DOHH2 (cell line): Measurements from ENCODE around the gene CD52.
A peak's percentile ranks its signal among the peaks of the same experiment; 100 is the strongest.
"Not testable (repeated sequence)": the region's sequence is repeated elsewhere in the genome, so short reads cannot be mapped to it uniquely, and the experiment has no call there.

Experiments
- H3F3A ChIP-seq: fragments of 200-600 bp; sonication (generic), shearing (Covaris generic); 2 replicates; pipeline ENCODE4 v1.6.0; 2016; ENCODE audit warnings: antibody characterized with exemption, mild to moderate bottlenecking; ENCODE audit not compliant: control insufficient read depth, insufficient read depth
- H3K27ac ChIP-seq: fragments of 200-600 bp; sonication (generic); 2 replicates; pipeline ENCODE4 v1.5.1; 2014; ENCODE audit warnings: low read depth, mild to moderate bottlenecking, low read length, moderate library complexity
- H3K27me3 ChIP-seq: fragments of 200-600 bp; sonication (generic); 2 replicates; pipeline ENCODE4 v1.6.1; 2014; ENCODE audit warnings: mild to moderate bottlenecking, low read length, mixed read lengths; ENCODE audit not compliant: control insufficient read depth
- H3K36me3 ChIP-seq: fragments of 200-600 bp; sonication (generic); 2 replicates; pipeline ENCODE4 v1.6.1; 2014; ENCODE audit warnings: mild to moderate bottlenecking, low read length, moderate library complexity, mixed read lengths; ENCODE audit not compliant: control insufficient read depth
- H3K4me1 ChIP-seq: fragments of 200-600 bp; sonication (generic); 2 replicates; pipeline ENCODE4 v1.6.1; 2014; ENCODE audit warnings: mild to moderate bottlenecking, low read length, mixed read lengths; ENCODE audit not compliant: control insufficient read depth
- H3K4me2 ChIP-seq: fragments of 200-600 bp; sonication (generic); 2 replicates; pipeline ENCODE4 v1.6.0; 2014; ENCODE audit warnings: mild to moderate bottlenecking, low read length, moderate library complexity
- H3K4me3 ChIP-seq: fragments of 200-600 bp; sonication (generic); 2 replicates; pipeline ENCODE4 v1.5.1; 2014; ENCODE audit warnings: mild to moderate bottlenecking, low read length, mixed read lengths
- H3K79me2 ChIP-seq: fragments of 200-600 bp; sonication (generic); 2 replicates; pipeline ENCODE4 v1.6.1; 2014; ENCODE audit warnings: mild to moderate bottlenecking, low read length, mixed read lengths; ENCODE audit not compliant: control insufficient read depth
- H3K9me2 ChIP-seq: fragments of 200-600 bp; sonication (generic); replicated peaks from 2 replicates; pipeline ENCODE4 v1.6.1; 2014; ENCODE audit warnings: mild to moderate bottlenecking, low read length, mixed read lengths; ENCODE audit not compliant: control insufficient read depth
- H3K9me3 ChIP-seq: fragments of 200-600 bp; sonication (generic); 2 replicates; pipeline ENCODE4 v1.6.1; 2014; ENCODE audit warnings: antibody characterized with exemption, low read length, mixed read lengths; ENCODE audit not compliant: control insufficient read depth, insufficient read depth
- H4K20me1 ChIP-seq: fragments of 200-600 bp; sonication (generic); 2 replicates; pipeline ENCODE4 v1.6.0; 2014; ENCODE audit warnings: low read depth, mild to moderate bottlenecking, antibody characterized with exemption, low read length, moderate library complexity; ENCODE audit not compliant: control insufficient read depth, insufficient read depth
- EZH2phosphoT487 ChIP-seq: fragments of 200-600 bp; sonication (generic); IDR thresholded peaks from 2 replicates; pipeline ENCODE4 v1.6.1; 2017; ENCODE audit warnings: borderline replicate concordance, mild to moderate bottlenecking, antibody characterized with exemption, low read length, moderate library complexity, mixed read lengths
- TF ChIP-seq, protein P1 (sequence below): fragments of 200-600 bp; sonication (generic); IDR thresholded peaks from one replicate; pipeline ENCODE4 v1.5.1; 2014; ENCODE audit warnings: antibody characterized with exemption, mild to moderate bottlenecking, low read depth, low read length; ENCODE audit not compliant: poor library complexity, severe bottlenecking

Gene CD52

DNA sequence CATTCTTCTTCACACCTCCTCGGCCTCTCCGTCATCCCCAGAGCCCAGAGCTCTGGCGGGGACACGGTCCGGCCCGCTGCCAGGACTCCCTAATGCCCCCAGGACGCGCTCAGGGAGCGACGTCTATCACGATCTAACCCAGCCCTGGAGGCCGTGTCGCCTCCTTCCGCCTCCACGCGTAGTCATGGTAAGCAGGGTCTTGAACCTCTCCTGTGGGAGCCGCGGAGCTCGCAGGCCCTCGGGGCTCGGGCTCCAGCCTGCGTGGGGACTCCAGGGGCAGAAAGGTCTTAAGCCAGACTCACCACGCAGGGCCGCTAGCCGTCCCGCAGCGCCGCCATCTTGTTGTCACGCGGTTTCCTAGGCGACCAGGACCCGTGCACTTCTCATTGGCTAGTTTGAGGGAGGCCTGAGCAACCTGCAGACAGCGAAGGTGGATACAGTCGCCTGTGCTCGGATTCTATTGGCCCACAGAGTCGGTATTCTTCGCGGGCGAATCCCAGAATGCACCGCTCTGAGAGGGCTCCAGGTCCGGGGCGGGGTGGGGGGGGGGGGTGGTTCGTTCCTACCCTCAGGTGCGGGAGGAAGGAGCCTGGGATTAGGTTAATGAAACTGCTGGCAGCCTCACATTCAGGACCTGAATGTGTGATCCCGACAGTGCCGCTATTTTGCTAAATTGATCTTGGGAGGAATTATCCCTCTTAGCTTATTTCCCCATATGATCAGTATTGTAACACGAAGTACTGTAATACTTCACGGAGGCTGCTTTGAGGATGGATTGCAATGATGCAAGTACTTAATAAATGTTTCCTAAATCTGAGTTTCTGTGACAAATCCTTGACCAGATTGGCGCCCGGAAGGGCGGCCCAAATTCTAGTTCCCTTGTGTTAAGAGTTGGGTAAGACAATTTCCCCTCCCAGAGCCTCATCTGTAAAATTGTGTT lies 11.2 kb upstream of the CD52 start, which contains the start of gene UBXN11:
Gene UBXN11, minus strand, starts transcription at position 347 of the 940 bp plus-strand sequence. CDS start 3,753 bp downstream, outside the sequence.
- no peaks in the 10 kb centered on the region for H3K9me3 ChIP-seq
- H3K9me2 ChIP-seq: no peaks in the 10 kb centered on the region
- TF ChIP-seq, protein P1, sequence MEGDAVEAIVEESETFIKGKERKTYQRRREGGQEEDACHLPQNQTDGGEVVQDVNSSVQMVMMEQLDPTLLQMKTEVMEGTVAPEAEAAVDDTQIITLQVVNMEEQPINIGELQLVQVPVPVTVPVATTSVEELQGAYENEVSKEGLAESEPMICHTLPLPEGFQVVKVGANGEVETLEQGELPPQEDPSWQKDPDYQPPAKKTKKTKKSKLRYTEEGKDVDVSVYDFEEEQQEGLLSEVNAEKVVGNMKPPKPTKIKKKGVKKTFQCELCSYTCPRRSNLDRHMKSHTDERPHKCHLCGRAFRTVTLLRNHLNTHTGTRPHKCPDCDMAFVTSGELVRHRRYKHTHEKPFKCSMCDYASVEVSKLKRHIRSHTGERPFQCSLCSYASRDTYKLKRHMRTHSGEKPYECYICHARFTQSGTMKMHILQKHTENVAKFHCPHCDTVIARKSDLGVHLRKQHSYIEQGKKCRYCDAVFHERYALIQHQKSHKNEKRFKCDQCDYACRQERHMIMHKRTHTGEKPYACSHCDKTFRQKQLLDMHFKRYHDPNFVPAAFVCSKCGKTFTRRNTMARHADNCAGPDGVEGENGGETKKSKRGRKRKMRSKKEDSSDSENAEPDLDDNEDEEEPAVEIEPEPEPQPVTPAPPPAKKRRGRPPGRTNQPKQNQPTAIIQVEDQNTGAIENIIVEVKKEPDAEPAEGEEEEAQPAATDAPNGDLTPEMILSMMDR: no peak
- peaks cover 33% of the 10 kb centered on the region for H3K79me2 ChIP-seq
- peak within 1 kb of the TSS; percentile 85 for H3K4me3 ChIP-seq
- H3K27me3 ChIP-seq: no peaks in the 10 kb centered on the region
- peaks cover 10% of the 10 kb centered on the region for H3F3A ChIP-seq
- no peaks in the 10 kb centered on the region for H4K20me1 ChIP-seq
- peak within 1 kb of the TSS; percentile 96 for H3K4me2 ChIP-seq
- H3K36me3 ChIP-seq: peaks cover under 1% of the 10 kb centered on the region; the same call in 1 of the 2 replicates
- peak within 1 kb of the TSS; percentile 94 for H3K27ac ChIP-seq
- H3K4me1 ChIP-seq: peaks cover 42% of the 10 kb centered on the region

DNA sequence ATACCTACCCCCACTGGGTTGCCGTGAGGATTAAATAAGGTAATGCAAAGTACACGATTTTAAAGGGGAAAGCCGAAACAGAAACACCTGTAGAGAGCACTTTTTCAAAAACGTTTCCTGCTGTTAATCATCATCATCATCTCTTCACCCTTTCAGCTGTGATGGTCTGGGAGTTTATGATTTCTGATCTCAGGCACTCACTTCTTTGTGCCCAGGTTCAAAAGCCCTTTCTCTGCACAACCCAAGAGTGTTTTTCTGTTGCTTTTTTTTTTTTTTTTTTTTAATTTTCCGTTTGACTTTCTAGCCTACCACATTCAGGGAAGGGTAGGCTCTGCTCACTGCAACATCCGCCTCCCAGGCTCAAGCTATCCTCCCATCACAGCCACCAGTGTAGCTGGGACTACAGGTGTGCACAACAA lies 10.4 kb upstream of the CD52 start:
- Histone ChIP-seq H3F3A (peaks cover 10% of the 10 kb centered on the region), H3K9me2 (no peaks in the 10 kb centered on the region), H3K79me2 (peaks cover 33% of the 10 kb centered on the region), H3K4me1 (peaks cover 42% of the 10 kb centered on the region), H3K9me3 (no peaks in the 10 kb centered on the region), H3K27ac (peak overlapping the region; percentile 94), H3K27me3 (no peaks in the 10 kb centered on the region), H3K36me3 (no peaks in the 10 kb centered on the region), H4K20me1 (no peaks in the 10 kb centered on the region), H3K4me3 (peak overlapping the region; percentile 85), H3K4me2 (peak overlapping the region; percentile 96)
- no peak for TF ChIP-seq EZH2phosphoT487
- TF ChIP-seq, protein P1: no peak

- H3F3A ChIP-seq, H3K9me3 ChIP-seq, H4K20me1 ChIP-seq, H3K27me3 ChIP-seq, H3K36me3 ChIP-seq, H3K9me2 ChIP-seq: not testable (repeated sequence)
- H3K27ac ChIP-seq: peak overlapping the region; percentile 94
- H3K4me3 ChIP-seq: peak overlapping the region; percentile 85
- peak overlapping the region; percentile 96 for H3K4me2 ChIP-seq
- peaks cover 40% of the 10 kb centered on the region for H3K4me1 ChIP-seq
- H3K79me2 ChIP-seq: peaks cover 24% of the 10 kb centered on the region
Observed at GRCh38 chr1:26307966-26308899, 9.5 kb upstream of the CD52 start.
